GM18502 (cell line): Measurements from ENCODE around the gene TMEM141.

Experiments used
- ATAC-seq: cut with Tn5 transposase; IDR thresholded peaks from one replicate; pipeline ENCODE4 v1.9.1; 2021; ENCODE audit warnings: mild to moderate bottlenecking; ENCODE audit not compliant: unreplicated experiment, poor library complexity

The TMEM141 gene

GRCh38 chr9:136790640-136791515 is at the start of gene TMEM141:
Gene TMEM141 (plus strand): TSS chr9:136791344. CDS start chr9:136791371, 27 bp downstream.
- ATAC-seq, result peak; percentile 78

- ATAC-seq, result no peak
Measured at GRCh38 chr9:136741883-136742571, 49.1 kb upstream of the TMEM141 start.

- no peak for ATAC-seq
Measured at GRCh38 chr9:136742591-136743391, 48.4 kb upstream of the TMEM141 start, which contains the start of gene LCN10. Gene LCN10 (minus strand): TSS chr9:136742940. CDS start chr9:136742903, 37 bp downstream.

- ATAC-seq, result no peak
Measured at GRCh38 chr9:136743639-136744211, 47.4 kb upstream of the TMEM141 start.

- ATAC-seq, result no peak
Measured at GRCh38 chr9:136744773-136745172, 46.4 kb upstream of the TMEM141 start.

- ATAC-seq, result no peak
Measured at GRCh38 chr9:136745389-136746154, 45.6 kb upstream of the TMEM141 start.

GRCh38 chr9:136746155-136746490 is 45.0 kb upstream of the TMEM141 start:
- ATAC-seq, result no peak

- ATAC-seq, result no peak
Measured at GRCh38 chr9:136746621-136747020, 44.5 kb upstream of the TMEM141 start.

- ATAC-seq, result no peak
Measured at GRCh38 chr9:136747161-136748060, 43.7 kb upstream of the TMEM141 start.

GRCh38 chr9:136748201-136748600 is 42.9 kb upstream of the TMEM141 start, which contains the start of gene LCN6:
Gene LCN6 (minus strand): TSS chr9:136748525. CDS start chr9:136748483, 42 bp downstream.
- no peak for ATAC-seq

- no peak for ATAC-seq
Measured at GRCh38 chr9:136748666-136749611, 42.2 kb upstream of the TMEM141 start.

GRCh38 chr9:136750526-136750925 is 40.6 kb upstream of the TMEM141 start:
- no peak for ATAC-seq

- ATAC-seq, result no peak
Measured at GRCh38 chr9:136751244-136751643, 39.9 kb upstream of the TMEM141 start.

- ATAC-seq, result no peak
Measured at GRCh38 chr9:136751814-136752213, 39.3 kb upstream of the TMEM141 start.

GRCh38 chr9:136753371-136754058 is 37.6 kb upstream of the TMEM141 start:
- no peak for ATAC-seq

GRCh38 chr9:136754059-136754572 is 37.0 kb upstream of the TMEM141 start:
- ATAC-seq, result no peak
